Astrocyte of the cerebellum (primary cell): ENCODE results near the gene SPATS2.

Experiments used
- DNase-seq: peaks from one replicate; pipeline ENCODE4 v3.0.0-alpha.2; 2011; ENCODE audit warnings: low read depth
- H3K4me3 ChIP-seq: 2 replicates; pipeline ENCODE4 v1.5.1; 2011; ENCODE audit warnings: mild to moderate bottlenecking, low read depth, low read length, moderate library complexity
- CTCF ChIP-seq: IDR thresholded peaks from 2 replicates; pipeline ENCODE4 v1.5.1; 2012; ENCODE audit warnings: low read length, low read depth, moderate library complexity, mild to moderate bottlenecking; ENCODE audit errors: missing control alignments
- in situ Hi-C: cut with HindIII; loops from 2 replicates; pipeline ENCODE4 v1.10.0; 2017; ENCODE audit warnings: low sequenced_read_pairs

The SPATS2 gene

GRCh38 chr12:49327368-49327767, 39.9 kb upstream of the SPATS2 start:
- H3K4me3 ChIP-seq: no peak overlapping the region
- in situ Hi-C loops: loop anchor here (5.0 kb wide), 1 partner anchor 60 kb away; the partner anchor contains the start of gene TUBA1C
- no peak for DNase-seq
- TF ChIP-seq CTCF: no peak

GRCh38 chr12:49327887-49328286, 39.4 kb upstream of the SPATS2 start:
- no peak for TF ChIP-seq CTCF
- in situ Hi-C loops: loop anchor here (5.0 kb wide), 1 partner anchor 61 kb away; the partner anchor contains the start of gene TUBA1C
- H3K4me3 ChIP-seq: no peak overlapping the region
- no peak for DNase-seq

GRCh38 chr12:49328816-49329215, 38.4 kb upstream of the SPATS2 start:
- in situ Hi-C loops: loop anchor here (5.0 kb wide), 1 partner anchor 62 kb away; the partner anchor contains the start of gene TUBA1C
- DNase-seq: no peak
- no peak for TF ChIP-seq CTCF
- no peak overlapping the region for H3K4me3 ChIP-seq

GRCh38 chr12:49330032-49330619, 37.1 kb upstream of the SPATS2 start:
- no peak for TF ChIP-seq CTCF
- no peak for DNase-seq
- in situ Hi-C loops: no loop called here
- no peak overlapping the region for H3K4me3 ChIP-seq

- in situ Hi-C loops: no loop called here
- no peak for DNase-seq
- TF ChIP-seq CTCF: no peak
- H3K4me3 ChIP-seq: no peak overlapping the region
Observed at GRCh38 chr12:49330631-49331379, 36.5 kb upstream of the SPATS2 start.

GRCh38 chr12:49331380-49332222, 35.7 kb upstream of the SPATS2 start:
- TF ChIP-seq CTCF: peak; percentile 82
- no peak overlapping the region for H3K4me3 ChIP-seq
- in situ Hi-C loops: no loop called here
- peak; percentile 39 for DNase-seq
